Cardiac fibroblast (primary cell): Measurements from ENCODE around the gene GPR6.

ENCODE experiments used
- DNase-seq, 2 donors: peaks; one replicate each; pipeline versions ENCODE4 v3.0.0 to v3.0.0-alpha.2; 2010; ENCODE audit warnings: low read depth in 2 of 2
- H3K4me3 ChIP-seq, 2 donors: replicated peaks in 1 of 2; 1 replicate in 1 of 2; 2 replicates in 1 of 2; pipeline ENCODE4 v1.5.1; 2011; ENCODE audit warnings: low read depth in 2 of 2, low read length in 2 of 2, mild to moderate bottlenecking in 2 of 2, moderate library complexity in 1 of 2
- CTCF ChIP-seq: IDR thresholded peaks from one replicate; pipeline ENCODE4 v1.5.1; 2011; ENCODE audit warnings: low read depth, mild to moderate bottlenecking, low read length, inconsistent platforms

GPR6 gene

GRCh38 chr6:109991201-109992101, 13.3 kb downstream of the GPR6 start:
- H3K4me3 ChIP-seq = no peak overlapping the region
- no peak for TF ChIP-seq CTCF
- DNase-seq = no peak

GRCh38 chr6:109998159-109998785, 20.2 kb downstream of the GPR6 start:
- no peak overlapping the region for H3K4me3 ChIP-seq
- DNase-seq = peak; percentile 2 to 4
- no peak for TF ChIP-seq CTCF

GRCh38 chr6:109999740-110000139, 21.6 kb downstream of the GPR6 start:
- DNase-seq = no peak
- no peak for TF ChIP-seq CTCF
- H3K4me3 ChIP-seq = no peak overlapping the region

- DNase-seq = no peak
- H3K4me3 ChIP-seq = no peak overlapping the region
- TF ChIP-seq CTCF = no peak
These were observed 24.6 kb downstream of the GPR6 start for GRCh38 chr6:110002676-110003075.

GRCh38 chr6:110013386-110013785, 35.3 kb downstream of the GPR6 start:
- no peak for TF ChIP-seq CTCF
- H3K4me3 ChIP-seq = no peak overlapping the region
- DNase-seq = no peak

GRCh38 chr6:110015206-110015605, 37.1 kb downstream of the GPR6 start:
- no peak overlapping the region for H3K4me3 ChIP-seq
- no peak for DNase-seq
- no peak for TF ChIP-seq CTCF
